ENCODE measurements around the gene CD86. TPM values are rescaled to one million over a fixed set of nuclear protein-coding genes. Genes with fewer than 3 reads are reported as not detected.

CD86 gene, protein sequence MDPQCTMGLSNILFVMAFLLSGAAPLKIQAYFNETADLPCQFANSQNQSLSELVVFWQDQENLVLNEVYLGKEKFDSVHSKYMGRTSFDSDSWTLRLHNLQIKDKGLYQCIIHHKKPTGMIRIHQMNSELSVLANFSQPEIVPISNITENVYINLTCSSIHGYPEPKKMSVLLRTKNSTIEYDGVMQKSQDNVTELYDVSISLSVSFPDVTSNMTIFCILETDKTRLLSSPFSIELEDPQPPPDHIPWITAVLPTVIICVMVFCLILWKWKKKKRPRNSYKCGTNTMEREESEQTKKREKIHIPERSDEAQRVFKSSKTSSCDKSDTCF
- not detected in 2 replicates for total RNA-seq (2022)
- not detected for Bru-seq, nascent RNA
- percentile 6 among the genes with signal in this experiment for BruChase-seq, experiment 1, labeled RNA remaining after a 6-hour chase
- BruChase-seq, experiment 2, labeled RNA remaining after a 2-hour chase: percentile 8 among the genes with signal in this experiment
- long read RNA-seq: 0 reads

DNA sequence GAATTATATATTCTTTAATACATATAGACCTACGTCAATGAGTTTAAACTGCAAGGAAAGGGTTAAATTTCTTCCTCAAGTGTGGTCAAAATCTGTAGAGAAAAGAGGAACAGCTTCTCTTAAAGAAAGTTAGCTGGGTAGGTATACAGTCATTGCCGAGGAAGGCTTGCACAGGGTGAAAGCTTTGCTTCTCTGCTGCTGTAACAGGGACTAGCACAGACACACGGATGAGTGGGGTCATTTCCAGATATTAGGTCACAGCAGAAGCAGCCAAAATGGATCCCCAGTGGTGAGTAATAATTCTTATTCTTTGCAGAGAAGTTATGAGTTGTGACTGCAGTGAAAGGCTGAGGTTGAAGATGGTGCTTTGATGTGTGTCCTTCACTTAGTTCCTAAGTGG, at the start of gene CD86:
Gene CD86, plus strand, starts transcription at position 148 of the 400 bp plus-strand sequence. Its CDS starts 128 bp downstream, at position 276.
- CTCF ChIA-PET: interaction anchor here (0.7 to 1.0 kb wide), 3 partner anchors 22 to 205 kb away, joined by 3 to 4 read pairs (median 3); no protein-coding TSS in a partner anchor
- H3K4me1 Mint-ChIP-seq (ENCODE audit: insufficient read depth, unreplicated experiment): no peaks in the 10 kb centered on the region
- H3K27ac Mint-ChIP-seq (ENCODE audit: low read depth, unreplicated experiment): no peak within 1 kb of the TSS
- no peaks in the 10 kb centered on the region for H3K36me3 Mint-ChIP-seq (ENCODE audit: insufficient read depth, unreplicated experiment)
- no peaks in the 10 kb centered on the region for H3K27me3 Mint-ChIP-seq (ENCODE audit: insufficient read depth, unreplicated experiment)
- POLR2A ChIA-PET: no interaction called here
- no TSS peak for BruUV-seq (replicated peaks)
- H3K9me3 Mint-ChIP-seq (ENCODE audit: unreplicated experiment): no peaks in the 10 kb centered on the region
- no peak for DNase-seq (ENCODE audit: unreplicated experiment)
- no peak within 1 kb of the TSS for H3K4me3 Mint-ChIP-seq (ENCODE audit: unreplicated experiment)
- intact Hi-C loops (cut with micrococcal nuclease): no loop called here
- TF ChIP-seq, protein P1, sequence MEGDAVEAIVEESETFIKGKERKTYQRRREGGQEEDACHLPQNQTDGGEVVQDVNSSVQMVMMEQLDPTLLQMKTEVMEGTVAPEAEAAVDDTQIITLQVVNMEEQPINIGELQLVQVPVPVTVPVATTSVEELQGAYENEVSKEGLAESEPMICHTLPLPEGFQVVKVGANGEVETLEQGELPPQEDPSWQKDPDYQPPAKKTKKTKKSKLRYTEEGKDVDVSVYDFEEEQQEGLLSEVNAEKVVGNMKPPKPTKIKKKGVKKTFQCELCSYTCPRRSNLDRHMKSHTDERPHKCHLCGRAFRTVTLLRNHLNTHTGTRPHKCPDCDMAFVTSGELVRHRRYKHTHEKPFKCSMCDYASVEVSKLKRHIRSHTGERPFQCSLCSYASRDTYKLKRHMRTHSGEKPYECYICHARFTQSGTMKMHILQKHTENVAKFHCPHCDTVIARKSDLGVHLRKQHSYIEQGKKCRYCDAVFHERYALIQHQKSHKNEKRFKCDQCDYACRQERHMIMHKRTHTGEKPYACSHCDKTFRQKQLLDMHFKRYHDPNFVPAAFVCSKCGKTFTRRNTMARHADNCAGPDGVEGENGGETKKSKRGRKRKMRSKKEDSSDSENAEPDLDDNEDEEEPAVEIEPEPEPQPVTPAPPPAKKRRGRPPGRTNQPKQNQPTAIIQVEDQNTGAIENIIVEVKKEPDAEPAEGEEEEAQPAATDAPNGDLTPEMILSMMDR (IDR thresholded peaks at IDR 0.05; ENCODE audit: unreplicated experiment): no peak

DNA sequence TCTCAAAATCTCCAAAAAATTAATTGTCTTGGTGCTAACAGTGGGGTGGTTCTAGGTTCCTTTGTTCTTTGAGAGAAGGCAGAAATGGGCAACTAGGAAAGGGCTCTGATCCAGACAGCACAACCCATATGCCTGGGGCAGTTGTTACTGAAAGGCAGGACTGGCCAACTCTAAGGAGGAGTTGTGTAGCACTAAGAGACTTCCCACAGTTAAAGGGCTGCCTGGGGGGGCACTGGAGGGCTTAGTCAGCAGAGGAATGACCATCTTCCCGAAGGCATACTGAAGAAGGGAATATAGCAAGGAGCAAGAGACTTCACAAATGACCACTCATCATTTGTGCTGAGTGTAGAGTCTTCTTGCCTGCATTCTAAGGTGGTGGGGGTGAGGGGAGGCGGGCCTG, 48.9 kb upstream of the CD86 start:
- TF ChIP-seq, protein P1 (IDR thresholded peaks at IDR 0.05; ENCODE audit: unreplicated experiment): no peak
- CTCF ChIA-PET: interaction anchor here (2.1 kb wide), 1 partner anchor 11 kb away, joined by 7 read pairs; no protein-coding TSS in a partner anchor
- intact Hi-C loops (cut with micrococcal nuclease): no loop called here
- H3K36me3 Mint-ChIP-seq (ENCODE audit: insufficient read depth, unreplicated experiment): no peaks in the 10 kb centered on the region
- no peak overlapping the region for H3K27ac Mint-ChIP-seq (ENCODE audit: low read depth, unreplicated experiment)
- no peaks in the 10 kb centered on the region for H3K27me3 Mint-ChIP-seq (ENCODE audit: insufficient read depth, unreplicated experiment)
- peaks cover 6% of the 10 kb centered on the region for H3K4me1 Mint-ChIP-seq (ENCODE audit: insufficient read depth, unreplicated experiment)
- no peak overlapping the region for H3K4me3 Mint-ChIP-seq (ENCODE audit: unreplicated experiment)
- no TSS peak for BruUV-seq (replicated peaks)
- POLR2A ChIA-PET: no interaction called here
- DNase-seq (ENCODE audit: unreplicated experiment): no peak
- no peaks in the 10 kb centered on the region for H3K9me3 Mint-ChIP-seq (ENCODE audit: unreplicated experiment)

DNA sequence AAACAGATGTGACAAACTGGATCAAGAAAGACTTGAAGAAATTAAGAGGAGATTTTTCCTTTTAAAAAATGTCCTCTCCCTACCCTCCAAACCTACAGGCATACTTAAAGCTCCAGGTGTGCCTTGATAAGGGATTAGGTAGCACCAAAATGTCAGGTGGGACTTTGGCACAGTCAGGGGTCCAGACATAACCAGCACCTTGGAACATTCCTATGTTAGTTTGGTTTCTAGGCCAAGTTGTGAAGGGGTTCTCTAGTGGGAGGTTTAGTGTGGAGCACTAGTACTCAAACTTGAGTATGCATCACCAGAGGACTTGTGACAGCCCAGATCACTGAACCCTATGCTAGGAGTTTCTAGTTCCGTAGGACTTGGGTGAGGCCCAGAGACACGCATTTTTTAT, 47.0 kb upstream of the CD86 start:
- intact Hi-C loops (cut with micrococcal nuclease): no loop called here
- BruUV-seq (replicated peaks): no TSS peak
- no peaks in the 10 kb centered on the region for H3K9me3 Mint-ChIP-seq (ENCODE audit: unreplicated experiment)
- CTCF ChIA-PET: interaction anchor here (0.6 to 1.5 kb wide), 2 partner anchors 12 to 1560 kb away, joined by 3 to 6 read pairs; no protein-coding TSS in a partner anchor
- H3K4me1 Mint-ChIP-seq (ENCODE audit: insufficient read depth, unreplicated experiment): peaks cover 6% of the 10 kb centered on the region
- no peak overlapping the region for H3K4me3 Mint-ChIP-seq (ENCODE audit: unreplicated experiment)
- POLR2A ChIA-PET: no interaction called here
- H3K27me3 Mint-ChIP-seq (ENCODE audit: insufficient read depth, unreplicated experiment): no peaks in the 10 kb centered on the region
- TF ChIP-seq, protein P1 (IDR thresholded peaks at IDR 0.05; ENCODE audit: unreplicated experiment): no peak
- no peak for DNase-seq (ENCODE audit: unreplicated experiment)
- H3K27ac Mint-ChIP-seq (ENCODE audit: low read depth, unreplicated experiment): no peak overlapping the region
- no peaks in the 10 kb centered on the region for H3K36me3 Mint-ChIP-seq (ENCODE audit: insufficient read depth, unreplicated experiment)

DNA sequence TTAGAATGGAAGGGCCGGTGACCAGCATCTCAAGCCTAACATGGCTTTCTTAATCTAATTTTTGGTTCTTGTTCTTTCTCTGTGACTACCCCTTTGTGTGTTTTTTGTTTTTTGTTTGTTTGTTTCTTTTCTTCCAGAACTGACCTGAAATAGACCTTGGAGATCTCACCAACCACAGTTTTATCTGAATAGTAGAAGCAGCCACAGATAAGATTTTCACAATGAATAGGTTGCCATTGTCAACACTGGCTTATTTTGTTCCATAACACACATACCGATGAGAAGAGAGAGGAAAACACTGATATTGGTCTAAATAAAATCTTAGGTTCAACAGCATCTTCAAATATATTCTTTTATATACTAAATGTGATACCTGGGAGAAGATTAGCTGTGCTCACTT, 44.7 kb upstream of the CD86 start:
- H3K27me3 Mint-ChIP-seq (ENCODE audit: insufficient read depth, unreplicated experiment): no peaks in the 10 kb centered on the region
- no peak overlapping the region for H3K27ac Mint-ChIP-seq (ENCODE audit: low read depth, unreplicated experiment)
- no peaks in the 10 kb centered on the region for H3K9me3 Mint-ChIP-seq (ENCODE audit: unreplicated experiment)
- TF ChIP-seq, protein P1 (IDR thresholded peaks at IDR 0.05; ENCODE audit: unreplicated experiment): no peak
- intact Hi-C loops (cut with micrococcal nuclease): no loop called here
- POLR2A ChIA-PET: no interaction called here
- H3K36me3 Mint-ChIP-seq (ENCODE audit: insufficient read depth, unreplicated experiment): no peaks in the 10 kb centered on the region
- H3K4me1 Mint-ChIP-seq (ENCODE audit: insufficient read depth, unreplicated experiment): no peaks in the 10 kb centered on the region
- H3K4me3 Mint-ChIP-seq (ENCODE audit: unreplicated experiment): no peak overlapping the region
- CTCF ChIA-PET: interaction anchor here (1.4 kb wide), 1 partner anchor 12 kb away, joined by 5 read pairs; the partner anchor contains the start of gene ILDR1
- BruUV-seq (replicated peaks): no TSS peak
- DNase-seq (ENCODE audit: unreplicated experiment): no peak

Data from MCF 10A (cell line).